GM23338 (cell line): ENCODE data around the gene RPS6KA4. TPM values are rescaled to one million over a fixed set of nuclear protein-coding genes. Genes with fewer than 3 reads are reported as not detected.

Source experiments
- ATAC-seq: fragments of 200-7000 bp; cut with Tn5 transposase; 3 replicates; pipeline ENCODE4 v1.9.1; 2020
- DNase-seq: peaks from one replicate; pipeline ENCODE4 v3.0.0-alpha.2; 2015; ENCODE audit warnings: low spot score
- H2AFZ ChIP-seq: fragments of 200-600 bp; sonication (generic); 2 replicates; pipeline ENCODE4 v1.8.0; 2016; ENCODE audit warnings: antibody characterized with exemption, mild to moderate bottlenecking, moderate library complexity
- H3F3A ChIP-seq: fragments of 200-600 bp; sonication (generic); replicated peaks from 2 replicates; pipeline ENCODE4 v1.8.0; 2017; ENCODE audit warnings: antibody characterized with exemption, mixed run types, low read depth
- H3K27ac ChIP-seq: fragments of 200-600 bp; sonication (generic); 2 replicates; pipeline ENCODE4 v1.6.1; 2016; ENCODE audit warnings: low read depth
- H3K27me3 ChIP-seq: fragments of 200-600 bp; sonication (generic); 2 replicates; pipeline ENCODE4 v1.8.0; 2016; ENCODE audit warnings: mild to moderate bottlenecking, mixed run types, moderate library complexity; ENCODE audit not compliant: insufficient read depth
- H3K36me3 ChIP-seq: fragments of 200-600 bp; sonication (generic); 2 replicates; pipeline ENCODE4 v1.8.0; 2016; ENCODE audit warnings: mild to moderate bottlenecking; ENCODE audit not compliant: insufficient read depth
- H3K4me1 ChIP-seq: fragments of 200-600 bp; sonication (generic); 2 replicates; pipeline ENCODE4 v1.8.0; 2016; ENCODE audit warnings: mild to moderate bottlenecking, moderate library complexity; ENCODE audit not compliant: insufficient read depth
- H3K4me2 ChIP-seq: fragments of 200-600 bp; sonication (generic); 2 replicates; pipeline ENCODE4 v1.7.1; 2017; ENCODE audit warnings: mixed run types
- H3K4me3 ChIP-seq: fragments of 200-600 bp; sonication (generic); 2 replicates; pipeline ENCODE4 v1.6.1; 2016; ENCODE audit warnings: mixed run types
- H3K79me2 ChIP-seq: fragments of 200-600 bp; sonication (generic); replicated peaks from 2 replicates; pipeline ENCODE4 v1.8.0; 2017; ENCODE audit warnings: mild to moderate bottlenecking; ENCODE audit not compliant: insufficient read depth
- H3K9me2 ChIP-seq: fragments of 200-600 bp; sonication (generic); 2 replicates; pipeline ENCODE4 v1.8.0; 2017; ENCODE audit not compliant: insufficient read depth
- H4K20me1 ChIP-seq: fragments of 200-600 bp; sonication (generic); replicated peaks from 2 replicates; pipeline ENCODE4 v1.8.0; 2017; ENCODE audit warnings: mild to moderate bottlenecking; ENCODE audit not compliant: insufficient read depth
- H3K27ac Mint-ChIP-seq: 2 replicates; pipeline ENCODE4 v1.8.0; 2020; ENCODE audit warnings: inconsistent platforms, mild to moderate bottlenecking, moderate library complexity, mixed read lengths
- H3K27me3 Mint-ChIP-seq: 3 replicates; pipeline ENCODE4 v1.8.0; 2022; ENCODE audit warnings: low read depth, mild to moderate bottlenecking, moderate library complexity, mixed read lengths, inconsistent platforms; ENCODE audit not compliant: insufficient read depth, poor library complexity
- H3K36me3 Mint-ChIP-seq: 3 replicates; pipeline ENCODE4 v1.8.0; 2021; ENCODE audit warnings: low read depth, mild to moderate bottlenecking, inconsistent platforms, moderate library complexity, mixed read lengths
- H3K4me1 Mint-ChIP-seq: 3 replicates; pipeline ENCODE4 v1.8.0; 2020; ENCODE audit warnings: mild to moderate bottlenecking, inconsistent platforms, mixed read lengths
- H3K4me3 Mint-ChIP-seq: 3 replicates; pipeline ENCODE4 v1.8.0; 2021; ENCODE audit warnings: moderate library complexity, mild to moderate bottlenecking, inconsistent platforms, mixed read lengths
- H3K9me3 Mint-ChIP-seq: 3 replicates; pipeline ENCODE4 v1.8.0; 2020; ENCODE audit warnings: moderate library complexity, mild to moderate bottlenecking, inconsistent platforms, mixed read lengths
- CREB1 ChIP-seq: fragments of 250-450 bp; sonication (Bioruptor Pico); IDR thresholded peaks from 2 replicates; pipeline ENCODE4 v1.5.0; 2020; ENCODE audit warnings: low read depth, mild to moderate bottlenecking, moderate library complexity
- EZH2 ChIP-seq: fragments of 200-600 bp; sonication (generic); IDR thresholded peaks from one replicate; pipeline ENCODE4 v1.8.0; 2017; ENCODE audit warnings: antibody characterized with exemption, mild to moderate bottlenecking, low read depth; ENCODE audit not compliant: unreplicated experiment
- EZH2phosphoT487 ChIP-seq: fragments of 200-600 bp; sonication (generic); IDR thresholded peaks from one replicate; pipeline ENCODE4 v1.8.1; 2018; ENCODE audit warnings: antibody characterized with exemption; ENCODE audit not compliant: unreplicated experiment
- JUNB ChIP-seq: IDR thresholded peaks from one replicate; pipeline ENCODE4 v1.6.1; 2016; ENCODE audit warnings: antibody characterized with exemption; ENCODE audit not compliant: unreplicated experiment
- NANOG ChIP-seq: IDR thresholded peaks from 2 replicates; pipeline ENCODE4 v1.6.1; 2016; ENCODE audit warnings: antibody characterized with exemption, borderline replicate concordance
- POLR2AphosphoS5 ChIP-seq: IDR thresholded peaks from 2 replicates; pipeline ENCODE4 v1.6.1; 2016; ENCODE audit warnings: antibody characterized with exemption, low read depth
- STAT1 ChIP-seq: IDR thresholded peaks from one replicate; pipeline ENCODE4 v1.6.1; 2016; ENCODE audit warnings: antibody characterized with exemption; ENCODE audit not compliant: unreplicated experiment
- ZNF114 ChIP-seq: fragments of 250-450 bp; sonication (Bioruptor Pico); IDR thresholded peaks from 2 replicates; pipeline ENCODE4 v1.5.0; 2020; ENCODE audit warnings: mild to moderate bottlenecking, moderate library complexity
- ZNF331 ChIP-seq: fragments of 250-450 bp; sonication (Bioruptor Pico); IDR thresholded peaks from 2 replicates; pipeline ENCODE4 v1.5.0; 2020; ENCODE audit warnings: low read depth, mild to moderate bottlenecking, moderate library complexity
- polyA plus RNA-seq: library from polyadenylated mRNA; unstranded; fragments of >200 nt; fragmentation: Nextera tagmentation; extraction: Ambion mirVana; gene quantifications from 2 replicates; pipeline ENCODE4 v1.2.1, GENCODE V29; 2016
- total RNA-seq: library from RNA; depleted of rRNA; stranded (reverse); fragments of >200 nt; shearing (Covaris generic); gene quantifications from 2 replicates; pipeline ENCODE4 v1.2.3, GENCODE V29; 2014
- TF ChIP-seq, protein P1 (sequence below), 2 experiments: fragments of 200-600 bp in 1 of 2; sonication (generic) in 1 of 2; conservative IDR thresholded peaks; 2 replicates each; pipeline versions ENCODE4 v1.5.1 to v1.6.1; 2016 to 2017; ENCODE audit warnings: antibody characterized with exemption in 2 of 2, low read depth in 2 of 2, mild to moderate bottlenecking in 2 of 2, moderate library complexity in 1 of 2
- TF ChIP-seq, protein P2 (sequence below): IDR thresholded peaks from 2 replicates; pipeline ENCODE4 v1.6.1; 2016; ENCODE audit warnings: antibody characterized with exemption
- TF ChIP-seq, protein P3 (sequence below): fragments of 250-450 bp; sonication (Bioruptor Pico); IDR thresholded peaks from 2 replicates; pipeline ENCODE4 v1.5.0; 2020; ENCODE audit warnings: mild to moderate bottlenecking, moderate library complexity
- TF ChIP-seq, protein P4 (sequence below): IDR thresholded peaks from one replicate; pipeline ENCODE4 v1.6.1; 2018; ENCODE audit warnings: antibody characterized with exemption; ENCODE audit not compliant: unreplicated experiment

RPS6KA4 gene
- total and polyA plus RNA-seq, 2 experiments from 2014 or later, result 3.5 to 19.9 TPM

DNA sequence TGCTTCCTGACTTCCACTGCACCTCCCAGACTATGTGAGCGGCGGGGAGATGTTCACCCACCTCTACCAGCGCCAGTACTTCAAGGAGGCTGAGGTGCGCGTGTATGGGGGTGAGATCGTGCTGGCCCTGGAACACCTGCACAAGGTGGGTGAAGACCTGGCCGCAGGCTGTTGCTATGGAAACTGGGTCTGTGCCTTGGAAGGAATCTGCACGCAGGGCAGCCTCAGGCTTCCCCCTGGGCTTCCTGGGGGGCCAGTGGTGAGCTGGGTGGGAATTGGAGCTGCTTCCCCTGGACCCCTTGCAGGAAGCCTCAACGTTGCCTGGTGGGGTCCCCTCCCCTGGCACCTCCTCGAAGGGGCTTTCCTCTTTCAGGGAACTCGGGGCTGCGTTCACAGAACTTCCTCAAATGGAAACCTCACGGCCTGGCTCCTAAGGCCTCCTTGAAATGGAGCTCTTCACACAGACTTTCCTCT, 1.5 kb downstream of the RPS6KA4 start:
- TF ChIP-seq, protein P1, sequence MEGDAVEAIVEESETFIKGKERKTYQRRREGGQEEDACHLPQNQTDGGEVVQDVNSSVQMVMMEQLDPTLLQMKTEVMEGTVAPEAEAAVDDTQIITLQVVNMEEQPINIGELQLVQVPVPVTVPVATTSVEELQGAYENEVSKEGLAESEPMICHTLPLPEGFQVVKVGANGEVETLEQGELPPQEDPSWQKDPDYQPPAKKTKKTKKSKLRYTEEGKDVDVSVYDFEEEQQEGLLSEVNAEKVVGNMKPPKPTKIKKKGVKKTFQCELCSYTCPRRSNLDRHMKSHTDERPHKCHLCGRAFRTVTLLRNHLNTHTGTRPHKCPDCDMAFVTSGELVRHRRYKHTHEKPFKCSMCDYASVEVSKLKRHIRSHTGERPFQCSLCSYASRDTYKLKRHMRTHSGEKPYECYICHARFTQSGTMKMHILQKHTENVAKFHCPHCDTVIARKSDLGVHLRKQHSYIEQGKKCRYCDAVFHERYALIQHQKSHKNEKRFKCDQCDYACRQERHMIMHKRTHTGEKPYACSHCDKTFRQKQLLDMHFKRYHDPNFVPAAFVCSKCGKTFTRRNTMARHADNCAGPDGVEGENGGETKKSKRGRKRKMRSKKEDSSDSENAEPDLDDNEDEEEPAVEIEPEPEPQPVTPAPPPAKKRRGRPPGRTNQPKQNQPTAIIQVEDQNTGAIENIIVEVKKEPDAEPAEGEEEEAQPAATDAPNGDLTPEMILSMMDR (conservative IDR thresholded peaks at IDR 0.05; ENCODE audit: low read depth in 2 of 2), result no peak
- TF ChIP-seq NANOG (no peak), ZNF331 (CRISPR knock-in tag) (no peak), POLR2AphosphoS5 (no peak), EZH2phosphoT487 (no peak), EZH2 (no peak), STAT1 (no peak), CREB1 (CRISPR knock-in tag) (no peak), JUNB (no peak), ZNF114 (CRISPR knock-in tag) (no peak)
- TF ChIP-seq, protein P2, sequence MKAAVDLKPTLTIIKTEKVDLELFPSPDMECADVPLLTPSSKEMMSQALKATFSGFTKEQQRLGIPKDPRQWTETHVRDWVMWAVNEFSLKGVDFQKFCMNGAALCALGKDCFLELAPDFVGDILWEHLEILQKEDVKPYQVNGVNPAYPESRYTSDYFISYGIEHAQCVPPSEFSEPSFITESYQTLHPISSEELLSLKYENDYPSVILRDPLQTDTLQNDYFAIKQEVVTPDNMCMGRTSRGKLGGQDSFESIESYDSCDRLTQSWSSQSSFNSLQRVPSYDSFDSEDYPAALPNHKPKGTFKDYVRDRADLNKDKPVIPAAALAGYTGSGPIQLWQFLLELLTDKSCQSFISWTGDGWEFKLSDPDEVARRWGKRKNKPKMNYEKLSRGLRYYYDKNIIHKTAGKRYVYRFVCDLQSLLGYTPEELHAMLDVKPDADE, result no peak
- TF ChIP-seq, protein P3, sequence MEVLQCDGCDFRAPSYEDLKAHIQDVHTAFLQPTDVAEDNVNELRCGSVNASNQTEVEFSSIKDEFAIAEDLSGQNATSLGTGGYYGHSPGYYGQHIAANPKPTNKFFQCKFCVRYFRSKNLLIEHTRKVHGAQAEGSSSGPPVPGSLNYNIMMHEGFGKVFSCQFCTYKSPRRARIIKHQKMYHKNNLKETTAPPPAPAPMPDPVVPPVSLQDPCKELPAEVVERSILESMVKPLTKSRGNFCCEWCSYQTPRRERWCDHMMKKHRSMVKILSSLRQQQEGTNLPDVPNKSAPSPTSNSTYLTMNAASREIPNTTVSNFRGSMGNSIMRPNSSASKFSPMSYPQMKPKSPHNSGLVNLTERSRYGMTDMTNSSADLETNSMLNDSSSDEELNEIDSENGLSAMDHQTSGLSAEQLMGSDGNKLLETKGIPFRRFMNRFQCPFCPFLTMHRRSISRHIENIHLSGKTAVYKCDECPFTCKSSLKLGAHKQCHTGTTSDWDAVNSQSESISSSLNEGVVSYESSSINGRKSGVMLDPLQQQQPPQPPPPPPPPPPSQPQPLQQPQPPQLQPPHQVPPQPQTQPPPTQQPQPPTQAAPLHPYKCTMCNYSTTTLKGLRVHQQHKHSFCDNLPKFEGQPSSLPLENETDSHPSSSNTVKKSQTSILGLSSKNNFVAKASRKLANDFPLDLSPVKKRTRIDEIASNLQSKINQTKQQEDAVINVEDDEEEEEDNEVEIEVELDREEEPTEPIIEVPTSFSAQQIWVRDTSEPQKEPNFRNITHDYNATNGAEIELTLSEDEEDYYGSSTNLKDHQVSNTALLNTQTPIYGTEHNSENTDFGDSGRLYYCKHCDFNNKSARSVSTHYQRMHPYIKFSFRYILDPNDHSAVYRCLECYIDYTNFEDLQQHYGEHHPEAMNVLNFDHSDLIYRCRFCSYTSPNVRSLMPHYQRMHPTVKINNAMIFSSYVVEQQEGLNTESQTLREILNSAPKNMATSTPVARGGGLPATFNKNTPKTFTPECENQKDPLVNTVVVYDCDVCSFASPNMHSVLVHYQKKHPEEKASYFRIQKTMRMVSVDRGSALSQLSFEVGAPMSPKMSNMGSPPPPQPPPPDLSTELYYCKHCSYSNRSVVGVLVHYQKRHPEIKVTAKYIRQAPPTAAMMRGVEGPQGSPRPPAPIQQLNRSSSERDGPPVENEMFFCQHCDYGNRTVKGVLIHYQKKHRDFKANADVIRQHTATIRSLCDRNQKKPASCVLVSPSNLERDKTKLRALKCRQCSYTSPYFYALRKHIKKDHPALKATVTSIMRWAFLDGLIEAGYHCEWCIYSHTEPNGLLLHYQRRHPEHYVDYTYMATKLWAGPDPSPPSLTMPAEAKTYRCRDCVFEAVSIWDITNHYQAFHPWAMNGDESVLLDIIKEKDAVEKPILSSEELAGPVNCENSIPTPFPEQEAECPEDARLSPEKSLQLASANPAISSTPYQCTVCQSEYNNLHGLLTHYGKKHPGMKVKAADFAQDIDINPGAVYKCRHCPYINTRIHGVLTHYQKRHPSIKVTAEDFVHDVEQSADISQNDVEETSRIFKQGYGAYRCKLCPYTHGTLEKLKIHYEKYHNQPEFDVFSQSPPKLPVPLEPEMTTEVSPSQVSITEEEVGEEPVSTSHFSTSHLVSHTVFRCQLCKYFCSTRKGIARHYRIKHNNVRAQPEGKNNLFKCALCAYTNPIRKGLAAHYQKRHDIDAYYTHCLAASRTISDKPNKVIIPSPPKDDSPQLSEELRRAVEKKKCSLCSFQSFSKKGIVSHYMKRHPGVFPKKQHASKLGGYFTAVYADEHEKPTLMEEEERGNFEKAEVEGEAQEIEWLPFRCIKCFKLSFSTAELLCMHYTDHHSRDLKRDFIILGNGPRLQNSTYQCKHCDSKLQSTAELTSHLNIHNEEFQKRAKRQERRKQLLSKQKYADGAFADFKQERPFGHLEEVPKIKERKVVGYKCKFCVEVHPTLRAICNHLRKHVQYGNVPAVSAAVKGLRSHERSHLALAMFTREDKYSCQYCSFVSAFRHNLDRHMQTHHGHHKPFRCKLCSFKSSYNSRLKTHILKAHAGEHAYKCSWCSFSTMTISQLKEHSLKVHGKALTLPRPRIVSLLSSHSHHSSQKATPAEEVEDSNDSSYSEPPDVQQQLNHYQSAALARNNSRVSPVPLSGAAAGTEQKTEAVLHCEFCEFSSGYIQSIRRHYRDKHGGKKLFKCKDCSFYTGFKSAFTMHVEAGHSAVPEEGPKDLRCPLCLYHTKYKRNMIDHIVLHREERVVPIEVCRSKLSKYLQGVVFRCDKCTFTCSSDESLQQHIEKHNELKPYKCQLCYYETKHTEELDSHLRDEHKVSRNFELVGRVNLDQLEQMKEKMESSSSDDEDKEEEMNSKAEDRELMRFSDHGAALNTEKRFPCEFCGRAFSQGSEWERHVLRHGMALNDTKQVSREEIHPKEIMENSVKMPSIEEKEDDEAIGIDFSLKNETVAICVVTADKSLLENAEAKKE (CRISPR knock-in tag), result no peak
- TF ChIP-seq, protein P4, sequence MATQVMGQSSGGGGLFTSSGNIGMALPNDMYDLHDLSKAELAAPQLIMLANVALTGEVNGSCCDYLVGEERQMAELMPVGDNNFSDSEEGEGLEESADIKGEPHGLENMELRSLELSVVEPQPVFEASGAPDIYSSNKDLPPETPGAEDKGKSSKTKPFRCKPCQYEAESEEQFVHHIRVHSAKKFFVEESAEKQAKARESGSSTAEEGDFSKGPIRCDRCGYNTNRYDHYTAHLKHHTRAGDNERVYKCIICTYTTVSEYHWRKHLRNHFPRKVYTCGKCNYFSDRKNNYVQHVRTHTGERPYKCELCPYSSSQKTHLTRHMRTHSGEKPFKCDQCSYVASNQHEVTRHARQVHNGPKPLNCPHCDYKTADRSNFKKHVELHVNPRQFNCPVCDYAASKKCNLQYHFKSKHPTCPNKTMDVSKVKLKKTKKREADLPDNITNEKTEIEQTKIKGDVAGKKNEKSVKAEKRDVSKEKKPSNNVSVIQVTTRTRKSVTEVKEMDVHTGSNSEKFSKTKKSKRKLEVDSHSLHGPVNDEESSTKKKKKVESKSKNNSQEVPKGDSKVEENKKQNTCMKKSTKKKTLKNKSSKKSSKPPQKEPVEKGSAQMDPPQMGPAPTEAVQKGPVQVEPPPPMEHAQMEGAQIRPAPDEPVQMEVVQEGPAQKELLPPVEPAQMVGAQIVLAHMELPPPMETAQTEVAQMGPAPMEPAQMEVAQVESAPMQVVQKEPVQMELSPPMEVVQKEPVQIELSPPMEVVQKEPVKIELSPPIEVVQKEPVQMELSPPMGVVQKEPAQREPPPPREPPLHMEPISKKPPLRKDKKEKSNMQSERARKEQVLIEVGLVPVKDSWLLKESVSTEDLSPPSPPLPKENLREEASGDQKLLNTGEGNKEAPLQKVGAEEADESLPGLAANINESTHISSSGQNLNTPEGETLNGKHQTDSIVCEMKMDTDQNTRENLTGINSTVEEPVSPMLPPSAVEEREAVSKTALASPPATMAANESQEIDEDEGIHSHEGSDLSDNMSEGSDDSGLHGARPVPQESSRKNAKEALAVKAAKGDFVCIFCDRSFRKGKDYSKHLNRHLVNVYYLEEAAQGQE, result no peak
- H3K4me1 Mint-ChIP-seq, result peaks cover 27% of the 10 kb centered on the region
- H4K20me1 ChIP-seq, result no peaks in the 10 kb centered on the region; the same call in 1 of the 2 replicates
- DNase-seq (peak; percentile 53), ATAC-seq (peak; percentile 2; the same call in 2 of the 3 replicates)
- no peaks in the 10 kb centered on the region for H3K9me2 ChIP-seq
- no peak overlapping the region for H3K27ac ChIP-seq
- H3K9me3 Mint-ChIP-seq, result no peaks in the 10 kb centered on the region
- peaks cover 15% of the 10 kb centered on the region for H3K36me3 Mint-ChIP-seq
- peaks cover 13% of the 10 kb centered on the region; the same call in 1 of the 2 replicates for H3K4me1 ChIP-seq
- peaks cover 14% of the 10 kb centered on the region; the same call in 1 of the 2 replicates for H3K27me3 ChIP-seq
- peak overlapping the region; percentile 91 for H3K4me2 ChIP-seq
- H2AFZ ChIP-seq, result no peak overlapping the region
- H3K36me3 ChIP-seq, result no peaks in the 10 kb centered on the region
- H3K4me3 Mint-ChIP-seq, result peak overlapping the region; percentile 84
- H3K27me3 Mint-ChIP-seq, result peaks cover 22% of the 10 kb centered on the region
- peak overlapping the region; percentile 86 for H3K4me3 ChIP-seq
- H3K27ac Mint-ChIP-seq, result no peak overlapping the region
- 0 out of 2 replicates have a peak, but pooled peaks cover 10% of the 10 kb centered on the region for H3F3A ChIP-seq
- H3K79me2 ChIP-seq, result no peaks in the 10 kb centered on the region
